HepG2 (cell line): Measurements from ENCODE around the gene FOXA1. TPM values are rescaled to one million over a fixed set of nuclear protein-coding genes. Genes with fewer than 3 reads are reported as not detected.

Experiments
- DNMT3B ChIP-seq: conservative IDR thresholded peaks from 2 replicates; pipeline ENCODE4 v1.6.1; 2016; ENCODE audit warnings: missing biosample characterization, control low read depth
- DPF2 ChIP-seq: sonication (generic); formaldehyde crosslinking; IDR thresholded peaks from 2 replicates; pipeline ENCODE4 v1.4.0; 2020; ENCODE audit warnings: mild to moderate bottlenecking, low read depth, missing genetic modification reagents, borderline replicate concordance
- FOXM1 ChIP-seq: sonication (generic); formaldehyde crosslinking; IDR thresholded peaks from 2 replicates; pipeline ENCODE4 v1.5.0; 2020; ENCODE audit warnings: missing genetic modification reagents
- JARID2 ChIP-seq: sonication (generic); formaldehyde crosslinking; IDR thresholded peaks from 2 replicates; pipeline ENCODE4 v1.8.1; 2023; ENCODE audit warnings: missing genetic modification reagents, inconsistent platforms; ENCODE audit not compliant: insufficient replicate concordance
- NFATC3 ChIP-seq: sonication (generic); formaldehyde crosslinking; IDR thresholded peaks from 2 replicates; pipeline ENCODE4 v1.5.1; 2020; ENCODE audit warnings: mild to moderate bottlenecking, missing genetic modification reagents
- NRL ChIP-seq: sonication (generic); formaldehyde crosslinking; IDR thresholded peaks from 2 replicates; pipeline ENCODE4 v1.5.0; 2020; ENCODE audit warnings: missing genetic modification reagents, mild to moderate bottlenecking, moderate library complexity, borderline replicate concordance
- ONECUT2 ChIP-seq: sonication (generic); formaldehyde crosslinking; IDR thresholded peaks from 2 replicates; pipeline ENCODE4 v1.4.0; 2020; ENCODE audit warnings: missing genetic modification reagents
- TBX2 ChIP-seq: sonication (generic); formaldehyde crosslinking; IDR thresholded peaks from 2 replicates; pipeline ENCODE4 v1.5.0; 2020; ENCODE audit warnings: missing genetic modification reagents, mild to moderate bottlenecking, borderline replicate concordance
- THAP11 ChIP-seq: IDR thresholded peaks from 2 replicates; pipeline ENCODE4 v1.6.1; 2016; ENCODE audit warnings: missing biosample characterization, missing genetic modification reagents
- YEATS4 ChIP-seq: sonication (generic); formaldehyde crosslinking; IDR thresholded peaks from 2 replicates; pipeline ENCODE4 v1.4.0; 2020; ENCODE audit warnings: missing genetic modification reagents, borderline replicate concordance
- ZNF350 ChIP-seq: sonication (generic); formaldehyde crosslinking; IDR thresholded peaks from 2 replicates; pipeline ENCODE4 v1.4.0; 2020; ENCODE audit warnings: mild to moderate bottlenecking, low read depth, missing genetic modification reagents, borderline replicate concordance
- polyA plus RNA-seq, 8 experiments: library from polyadenylated mRNA; depleted of rRNA in 3 of 8; stranded (reverse) in 7 of 8; unstranded in 1 of 8; fragments of >200 nt; fragmentation: Illumina TruSeq in 4 of 8; extraction: Trizol in 4 of 8; gene quantifications; 2 replicates each; pipeline versions ENCODE4 v1.2.1 to v1.2.3, GENCODE V29; 2011 to 2016; ENCODE audit warnings: low read depth in 4 of 8, missing spikeins in 1 of 8, mixed read lengths in 1 of 8; ENCODE audit not compliant: insufficient read depth in 1 of 8
- total RNA-seq, 5 experiments: library from RNA; depleted of rRNA; stranded (reverse); fragments of >200 nt; fragmentation: Illumina TruSeq; extraction: Trizol; gene quantifications; 2 replicates each; pipeline ENCODE4 v1.2.3, GENCODE V29; 2016; ENCODE audit warnings: low read depth in 1 of 5
- TF ChIP-seq, protein P1 (sequence below): IDR thresholded peaks from 2 replicates; pipeline ENCODE4 v1.6.1; 2016; ENCODE audit warnings: low read depth
- TF ChIP-seq, protein P2 (sequence below): IDR thresholded peaks from 2 replicates; pipeline ENCODE4 v1.4.0; 2020; ENCODE audit warnings: mild to moderate bottlenecking, missing genetic modification reagents
- TF ChIP-seq, protein P3 (sequence below): sonication (generic); formaldehyde crosslinking; IDR thresholded peaks from 2 replicates; pipeline ENCODE4 v1.4.0; 2020; ENCODE audit warnings: mild to moderate bottlenecking, low read depth, missing genetic modification reagents
- TF ChIP-seq, protein P4 (sequence below): sonication (generic); formaldehyde crosslinking; IDR thresholded peaks from 2 replicates; pipeline ENCODE4 v1.4.0; 2020; ENCODE audit warnings: missing genetic modification reagents

The FOXA1 gene
- total and polyA plus RNA-seq, 2 of the 13 experiments (the other 11 are each of a cell fraction or from before 2014, with no cell fraction given), result 43.4 to 58.6 TPM

DNA sequence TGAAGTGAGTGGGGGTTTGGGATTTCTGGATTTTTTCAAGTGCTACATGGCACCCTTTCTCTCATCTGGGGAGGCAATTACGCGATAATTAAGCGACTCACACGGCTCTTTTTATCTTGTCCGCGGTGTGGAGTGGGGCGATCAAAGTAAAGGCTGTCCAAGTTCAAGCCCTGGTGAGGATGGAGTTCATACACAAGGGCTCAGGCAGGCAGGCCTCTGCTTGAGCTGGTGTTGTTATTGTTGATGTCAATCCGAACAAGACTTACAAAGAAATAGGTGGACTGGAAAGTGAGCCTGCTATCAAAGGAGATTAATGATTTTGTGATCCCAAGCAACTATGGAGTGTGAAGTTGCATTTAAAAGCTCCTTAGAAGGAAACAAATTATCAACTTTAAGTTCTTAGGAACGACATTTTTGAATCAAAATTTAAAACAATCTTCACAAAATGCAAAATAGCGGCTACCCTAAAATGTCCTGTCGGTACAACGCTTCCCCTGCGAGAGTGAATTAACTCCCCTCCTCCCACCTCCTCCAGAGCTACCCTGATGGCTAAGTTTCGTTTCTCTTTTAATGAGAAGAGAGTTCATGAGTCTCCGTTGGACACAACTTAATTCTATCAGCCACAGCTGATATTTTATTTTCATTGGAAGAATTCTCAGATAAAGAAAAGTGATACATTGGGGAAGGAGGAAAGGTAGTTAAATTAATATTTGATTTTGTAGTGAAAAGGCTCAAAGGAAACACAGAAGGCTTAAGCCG lies 5.9 kb downstream of the FOXA1 start (continued):
- TF ChIP-seq, protein P1, sequence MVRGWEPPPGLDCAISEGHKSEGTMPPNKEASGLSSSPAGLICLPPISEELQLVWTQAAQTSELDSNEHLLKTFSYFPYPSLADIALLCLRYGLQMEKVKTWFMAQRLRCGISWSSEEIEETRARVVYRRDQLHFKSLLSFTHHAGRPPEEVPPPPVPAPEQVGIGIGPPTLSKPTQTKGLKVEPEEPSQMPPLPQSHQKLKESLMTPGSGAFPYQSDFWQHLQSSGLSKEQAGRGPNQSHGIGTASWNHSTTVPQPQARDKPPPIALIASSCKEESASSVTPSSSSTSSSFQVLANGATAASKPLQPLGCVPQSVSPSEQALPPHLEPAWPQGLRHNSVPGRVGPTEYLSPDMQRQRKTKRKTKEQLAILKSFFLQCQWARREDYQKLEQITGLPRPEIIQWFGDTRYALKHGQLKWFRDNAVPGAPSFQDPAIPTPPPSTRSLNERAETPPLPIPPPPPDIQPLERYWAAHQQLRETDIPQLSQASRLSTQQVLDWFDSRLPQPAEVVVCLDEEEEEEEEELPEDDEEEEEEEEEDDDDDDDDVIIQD (CRISPR knock-in tag), result peak; percentile 84; the same call in 1 of the 2 replicates
- TF ChIP-seq, protein P2, sequence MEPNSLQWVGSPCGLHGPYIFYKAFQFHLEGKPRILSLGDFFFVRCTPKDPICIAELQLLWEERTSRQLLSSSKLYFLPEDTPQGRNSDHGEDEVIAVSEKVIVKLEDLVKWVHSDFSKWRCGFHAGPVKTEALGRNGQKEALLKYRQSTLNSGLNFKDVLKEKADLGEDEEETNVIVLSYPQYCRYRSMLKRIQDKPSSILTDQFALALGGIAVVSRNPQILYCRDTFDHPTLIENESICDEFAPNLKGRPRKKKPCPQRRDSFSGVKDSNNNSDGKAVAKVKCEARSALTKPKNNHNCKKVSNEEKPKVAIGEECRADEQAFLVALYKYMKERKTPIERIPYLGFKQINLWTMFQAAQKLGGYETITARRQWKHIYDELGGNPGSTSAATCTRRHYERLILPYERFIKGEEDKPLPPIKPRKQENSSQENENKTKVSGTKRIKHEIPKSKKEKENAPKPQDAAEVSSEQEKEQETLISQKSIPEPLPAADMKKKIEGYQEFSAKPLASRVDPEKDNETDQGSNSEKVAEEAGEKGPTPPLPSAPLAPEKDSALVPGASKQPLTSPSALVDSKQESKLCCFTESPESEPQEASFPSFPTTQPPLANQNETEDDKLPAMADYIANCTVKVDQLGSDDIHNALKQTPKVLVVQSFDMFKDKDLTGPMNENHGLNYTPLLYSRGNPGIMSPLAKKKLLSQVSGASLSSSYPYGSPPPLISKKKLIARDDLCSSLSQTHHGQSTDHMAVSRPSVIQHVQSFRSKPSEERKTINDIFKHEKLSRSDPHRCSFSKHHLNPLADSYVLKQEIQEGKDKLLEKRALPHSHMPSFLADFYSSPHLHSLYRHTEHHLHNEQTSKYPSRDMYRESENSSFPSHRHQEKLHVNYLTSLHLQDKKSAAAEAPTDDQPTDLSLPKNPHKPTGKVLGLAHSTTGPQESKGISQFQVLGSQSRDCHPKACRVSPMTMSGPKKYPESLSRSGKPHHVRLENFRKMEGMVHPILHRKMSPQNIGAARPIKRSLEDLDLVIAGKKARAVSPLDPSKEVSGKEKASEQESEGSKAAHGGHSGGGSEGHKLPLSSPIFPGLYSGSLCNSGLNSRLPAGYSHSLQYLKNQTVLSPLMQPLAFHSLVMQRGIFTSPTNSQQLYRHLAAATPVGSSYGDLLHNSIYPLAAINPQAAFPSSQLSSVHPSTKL (CRISPR knock-in tag), result no peak
- TF ChIP-seq, protein P3, sequence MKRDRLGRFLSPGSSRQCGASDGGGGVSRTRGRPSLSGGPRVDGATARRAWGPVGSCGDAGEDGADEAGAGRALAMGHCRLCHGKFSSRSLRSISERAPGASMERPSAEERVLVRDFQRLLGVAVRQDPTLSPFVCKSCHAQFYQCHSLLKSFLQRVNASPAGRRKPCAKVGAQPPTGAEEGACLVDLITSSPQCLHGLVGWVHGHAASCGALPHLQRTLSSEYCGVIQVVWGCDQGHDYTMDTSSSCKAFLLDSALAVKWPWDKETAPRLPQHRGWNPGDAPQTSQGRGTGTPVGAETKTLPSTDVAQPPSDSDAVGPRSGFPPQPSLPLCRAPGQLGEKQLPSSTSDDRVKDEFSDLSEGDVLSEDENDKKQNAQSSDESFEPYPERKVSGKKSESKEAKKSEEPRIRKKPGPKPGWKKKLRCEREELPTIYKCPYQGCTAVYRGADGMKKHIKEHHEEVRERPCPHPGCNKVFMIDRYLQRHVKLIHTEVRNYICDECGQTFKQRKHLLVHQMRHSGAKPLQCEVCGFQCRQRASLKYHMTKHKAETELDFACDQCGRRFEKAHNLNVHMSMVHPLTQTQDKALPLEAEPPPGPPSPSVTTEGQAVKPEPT (CRISPR knock-in tag), result no peak
- TF ChIP-seq TBX2 (peak; percentile 49; the same call in 1 of the 2 replicates), DNMT3B (CRISPR knock-in tag) (no peak), NRL (CRISPR knock-in tag) (no peak), DPF2 (CRISPR knock-in tag) (no peak), ONECUT2 (no peak), YEATS4 (CRISPR knock-in tag) (no peak; the same call in 1 of the 2 replicates), NFATC3 (no peak), FOXM1 (CRISPR knock-in tag) (no peak), THAP11 (peak; percentile 6; the same call in 1 of the 2 replicates), ZNF350 (CRISPR knock-in tag) (no peak), JARID2 (CRISPR knock-in tag) (peak; percentile 31)
- TF ChIP-seq, protein P4, sequence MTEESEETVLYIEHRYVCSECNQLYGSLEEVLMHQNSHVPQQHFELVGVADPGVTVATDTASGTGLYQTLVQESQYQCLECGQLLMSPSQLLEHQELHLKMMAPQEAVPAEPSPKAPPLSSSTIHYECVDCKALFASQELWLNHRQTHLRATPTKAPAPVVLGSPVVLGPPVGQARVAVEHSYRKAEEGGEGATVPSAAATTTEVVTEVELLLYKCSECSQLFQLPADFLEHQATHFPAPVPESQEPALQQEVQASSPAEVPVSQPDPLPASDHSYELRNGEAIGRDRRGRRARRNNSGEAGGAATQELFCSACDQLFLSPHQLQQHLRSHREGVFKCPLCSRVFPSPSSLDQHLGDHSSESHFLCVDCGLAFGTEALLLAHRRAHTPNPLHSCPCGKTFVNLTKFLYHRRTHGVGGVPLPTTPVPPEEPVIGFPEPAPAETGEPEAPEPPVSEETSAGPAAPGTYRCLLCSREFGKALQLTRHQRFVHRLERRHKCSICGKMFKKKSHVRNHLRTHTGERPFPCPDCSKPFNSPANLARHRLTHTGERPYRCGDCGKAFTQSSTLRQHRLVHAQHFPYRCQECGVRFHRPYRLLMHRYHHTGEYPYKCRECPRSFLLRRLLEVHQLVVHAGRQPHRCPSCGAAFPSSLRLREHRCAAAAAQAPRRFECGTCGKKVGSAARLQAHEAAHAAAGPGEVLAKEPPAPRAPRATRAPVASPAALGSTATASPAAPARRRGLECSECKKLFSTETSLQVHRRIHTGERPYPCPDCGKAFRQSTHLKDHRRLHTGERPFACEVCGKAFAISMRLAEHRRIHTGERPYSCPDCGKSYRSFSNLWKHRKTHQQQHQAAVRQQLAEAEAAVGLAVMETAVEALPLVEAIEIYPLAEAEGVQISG (CRISPR knock-in tag), result no peak; the same call in 1 of the 2 replicates
